Renal cortical epithelial cell (primary cell): Measurements from ENCODE around the gene UBASH3B. TPM values are rescaled to one million over a fixed set of nuclear protein-coding genes. Genes with fewer than 3 reads are reported as not detected.

ENCODE experiments used
- DNase-seq: peaks from one replicate; pipeline ENCODE4 v3.0.0-alpha.2; 2011; ENCODE audit warnings: low read depth
- total RNA-seq: library from RNA; depleted of rRNA; stranded (reverse); fragments of >200 nt; gene quantifications from 2 replicates; pipeline ENCODE4 v1.2.3, GENCODE V29; 2014

Gene UBASH3B
- total RNA-seq, 1 donor from 2014 or later = 12.5 TPM

DNA sequence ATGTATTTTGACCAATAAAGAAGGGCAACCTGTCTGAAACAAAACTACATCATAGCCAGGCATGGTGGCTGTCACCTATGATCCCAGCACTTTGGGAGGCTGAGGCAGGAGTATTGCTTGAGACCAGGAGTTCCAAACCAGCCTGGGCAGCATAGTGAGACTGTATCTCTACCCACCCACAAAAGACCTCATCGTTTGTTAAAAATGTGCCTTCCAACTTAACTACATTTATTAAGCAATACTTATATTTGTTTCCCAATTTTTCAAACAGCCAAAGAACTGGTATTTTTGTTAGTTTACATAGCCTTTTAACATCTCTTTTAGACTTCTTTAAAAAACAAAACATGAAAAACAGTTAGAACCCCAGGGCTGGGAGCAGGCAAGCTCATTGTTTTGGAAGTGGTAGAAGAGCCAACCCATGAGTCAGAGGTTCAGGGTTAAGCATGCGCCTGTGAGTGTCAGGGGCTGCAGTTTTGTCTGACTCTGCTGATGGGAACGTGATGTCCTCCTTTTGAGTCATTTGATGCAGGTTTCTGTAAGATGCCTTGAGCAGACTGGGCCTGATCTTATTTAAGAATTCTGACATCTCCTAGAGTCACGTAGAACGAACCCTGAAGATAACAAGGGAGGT is 128.9 kb downstream of the UBASH3B start:
- DNase-seq = peak; percentile 81

DNA sequence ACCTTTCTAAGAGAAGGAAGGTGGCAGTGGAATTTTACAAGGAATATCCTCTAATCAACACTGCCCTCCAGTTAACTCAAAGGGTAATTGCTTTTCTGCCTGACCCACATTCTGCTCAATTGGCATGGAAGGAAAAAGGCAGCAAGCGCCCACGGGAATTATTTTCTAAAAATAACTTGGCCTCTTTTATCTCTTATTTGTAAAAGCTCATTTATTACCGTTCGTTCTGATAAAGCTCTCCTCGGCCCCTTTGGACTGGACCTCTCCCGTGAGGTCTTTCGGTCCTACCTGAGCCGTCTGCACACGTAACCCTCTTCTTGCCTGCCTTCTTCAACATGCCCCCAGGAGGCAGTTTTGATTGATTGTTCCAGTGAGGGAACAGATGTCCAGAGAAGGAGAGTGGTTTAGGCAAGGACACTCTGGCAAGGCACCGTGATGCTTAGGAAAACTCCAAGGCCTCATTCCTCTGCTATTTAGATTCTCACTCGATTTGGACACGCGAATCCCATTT is 129.6 kb downstream of the UBASH3B start:
- no peak for DNase-seq

DNA sequence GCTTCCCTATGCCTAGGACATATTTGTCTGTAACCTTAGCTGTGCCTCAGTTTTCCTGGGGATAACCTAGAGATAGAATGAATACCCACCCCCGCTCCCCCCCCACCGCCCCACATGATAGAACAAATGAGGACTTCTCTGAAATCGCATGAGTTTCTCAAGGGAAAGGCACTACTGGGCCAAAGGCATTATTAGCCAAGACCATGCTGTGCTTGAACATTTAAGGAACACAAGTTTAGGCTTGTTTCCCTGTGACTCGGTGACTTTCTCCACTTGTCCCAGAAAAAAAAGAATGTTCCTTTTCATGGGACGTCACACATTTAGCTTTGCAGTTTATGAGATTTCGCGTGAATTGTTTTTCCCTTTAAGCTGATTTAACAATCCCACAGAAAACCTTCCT is 131.4 kb downstream of the UBASH3B start:
- no peak for DNase-seq

- no peak for DNase-seq
Observed at GRCh38 chr11:122788781-122789535, 133.4 kb downstream of the UBASH3B start.

DNA sequence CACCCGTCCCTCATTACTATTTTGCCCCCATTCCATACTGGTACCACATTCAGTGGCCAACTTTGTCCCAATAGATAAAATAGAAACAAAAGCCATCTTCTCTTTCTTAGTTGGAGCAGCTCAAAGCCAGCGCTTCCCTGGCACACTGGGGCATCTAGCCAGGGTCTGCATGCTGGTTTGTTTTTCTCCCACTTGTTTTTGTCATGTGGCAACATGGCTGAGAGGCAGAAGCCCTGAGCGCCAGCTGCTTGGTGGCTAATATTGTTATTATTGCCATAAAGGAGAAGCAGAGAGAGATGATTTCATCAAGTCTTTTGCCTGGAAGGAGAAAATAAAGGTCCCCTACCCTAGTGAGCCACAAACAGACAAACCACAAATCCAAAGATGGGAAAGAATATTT is 134.4 kb downstream of the UBASH3B start:
- DNase-seq = no peak

DNA sequence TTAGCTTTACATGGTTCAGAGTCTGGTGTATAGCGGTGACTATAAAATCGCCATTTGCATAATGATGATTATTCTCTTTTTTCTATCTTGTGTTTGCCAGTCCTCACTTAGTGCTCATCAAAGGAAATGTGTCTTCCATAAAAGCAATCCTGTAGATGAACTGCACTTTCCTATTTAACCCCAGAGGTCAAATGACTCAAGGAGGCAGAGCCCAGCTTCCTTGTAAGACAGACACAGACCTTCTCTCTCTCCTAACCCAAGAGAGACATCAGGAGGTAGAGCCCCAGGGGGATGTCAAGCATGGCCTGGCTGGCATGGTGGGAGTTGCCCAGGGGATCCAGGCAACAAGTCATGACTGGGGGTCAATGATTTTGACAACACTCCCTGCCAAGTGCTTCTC is 135.9 kb downstream of the UBASH3B start:
- peak; percentile 61 for DNase-seq

DNA sequence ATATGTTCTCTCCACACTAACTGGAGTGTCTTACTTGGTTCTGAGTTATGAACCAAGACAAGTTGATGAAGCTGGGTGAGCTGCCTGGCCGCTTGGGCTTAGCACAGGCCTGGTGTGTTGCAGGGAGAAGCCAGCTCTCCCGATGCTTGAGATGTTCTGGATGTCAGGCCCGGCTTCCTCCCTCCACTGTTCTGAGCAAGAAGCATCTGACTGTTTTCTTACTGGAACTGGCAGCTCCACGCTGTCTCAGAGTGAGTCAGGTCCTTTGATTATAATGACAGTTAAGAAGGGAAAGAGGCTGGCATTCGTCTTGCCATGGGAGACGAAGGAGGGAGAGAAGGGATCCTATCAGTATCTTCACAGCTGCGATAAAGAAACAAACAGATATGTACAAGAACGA is 136.3 kb downstream of the UBASH3B start:
- DNase-seq = peak; percentile 41

- DNase-seq = no peak
Observed at GRCh38 chr11:122793515-122793914, 138.0 kb downstream of the UBASH3B start.

GRCh38 chr11:122795307-122795706 is 139.8 kb downstream of the UBASH3B start:
- no peak for DNase-seq

DNA sequence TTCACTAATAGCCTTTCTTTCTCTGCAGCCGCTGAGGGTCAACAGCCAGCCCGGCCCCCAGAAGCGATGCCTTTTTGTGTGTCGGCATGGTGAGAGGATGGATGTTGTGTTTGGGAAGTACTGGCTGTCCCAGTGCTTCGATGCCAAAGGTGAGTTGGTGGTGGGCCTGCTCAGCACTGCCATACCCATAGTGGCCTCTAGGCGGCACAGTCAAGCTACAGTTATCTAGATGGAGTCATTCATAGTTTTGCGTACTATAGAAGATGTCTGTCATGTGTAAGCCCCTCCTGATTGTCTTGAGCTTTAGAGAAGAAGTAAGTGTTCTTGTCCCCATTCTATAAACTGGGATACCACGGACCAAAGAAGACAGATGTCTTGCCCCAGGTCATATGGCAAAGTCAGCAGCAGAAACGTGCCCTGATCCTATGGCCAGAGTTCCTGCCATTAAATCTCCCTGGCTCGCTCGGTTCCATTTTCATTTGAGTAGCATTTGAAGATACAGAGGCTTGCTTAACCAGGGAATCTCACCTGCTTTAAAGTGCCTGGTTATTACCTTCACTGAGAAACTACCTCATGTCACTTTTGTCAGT is 140.7 kb downstream of the UBASH3B start:
- peak; percentile 26 for DNase-seq

DNA sequence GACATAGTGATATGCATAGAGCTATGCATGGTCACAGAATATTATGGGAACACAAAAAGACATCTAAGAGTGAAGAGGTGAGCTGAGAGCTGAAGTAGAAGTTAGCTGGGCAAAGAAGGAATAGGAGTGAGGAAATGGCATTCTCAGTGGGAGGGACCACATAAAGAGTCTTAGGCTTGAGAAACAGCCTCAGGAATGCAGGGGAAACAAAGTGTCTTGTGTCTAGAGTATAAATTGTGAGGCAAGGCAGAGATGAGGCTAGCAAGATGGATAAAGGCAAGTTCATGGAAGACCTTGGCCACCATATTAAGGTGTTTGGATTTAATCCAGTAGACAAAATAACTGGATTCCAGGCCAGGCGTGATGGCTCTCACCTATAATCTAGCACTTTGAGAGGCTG is 142.1 kb downstream of the UBASH3B start:
- no peak for DNase-seq

DNA sequence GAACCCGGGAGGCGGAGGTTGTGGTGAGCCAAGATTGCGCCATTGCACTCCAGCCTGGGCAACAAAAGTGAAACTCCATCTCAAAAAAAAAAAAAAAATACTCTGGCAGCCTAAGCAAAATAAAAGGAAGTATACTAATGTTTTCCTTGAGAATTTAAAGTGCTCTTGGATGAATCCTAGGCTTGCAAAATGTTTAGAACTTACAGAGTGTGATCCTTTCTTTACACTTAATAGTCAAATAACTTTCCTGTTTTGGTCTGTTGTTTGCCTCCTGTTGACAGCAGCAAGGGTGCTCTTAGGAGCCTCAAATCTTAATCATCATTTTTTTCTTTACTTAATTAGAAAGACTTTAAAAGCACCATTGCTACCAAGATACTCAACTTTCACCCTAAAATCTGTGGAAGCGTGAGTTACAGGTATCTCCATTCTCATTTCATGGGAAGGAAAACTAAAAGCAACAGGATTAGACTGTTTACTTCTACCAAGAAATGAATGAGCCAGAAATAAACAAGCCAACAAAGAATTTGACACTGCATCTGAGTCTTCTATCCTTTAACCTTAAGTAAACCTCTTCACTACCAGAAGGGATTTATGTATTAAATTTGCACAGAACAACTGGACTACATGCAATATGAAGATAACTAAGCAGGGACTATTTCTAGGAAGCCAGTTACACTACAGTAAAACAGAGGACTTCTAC is 144.0 kb downstream of the UBASH3B start:
- no peak for DNase-seq

DNA sequence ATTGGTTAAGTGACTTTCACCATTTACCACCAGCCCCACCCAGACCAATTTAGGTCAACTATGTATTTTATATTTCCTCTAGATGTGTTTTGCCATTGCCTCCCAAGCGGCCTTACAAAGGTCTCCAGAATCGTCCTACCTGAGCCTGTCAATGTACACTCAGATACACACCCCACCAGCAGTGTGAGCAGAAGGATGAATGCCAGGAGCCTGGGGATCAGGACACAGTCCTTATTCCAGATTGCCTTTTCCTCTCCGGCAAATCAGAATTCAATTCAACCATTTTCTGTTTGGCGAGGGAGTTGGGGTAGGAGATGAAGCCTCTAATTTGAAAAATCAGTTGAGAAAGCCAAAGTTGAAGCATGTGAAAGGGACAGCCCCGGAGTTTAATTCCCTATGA is 147.4 kb downstream of the UBASH3B start:
- no peak for DNase-seq

DNA sequence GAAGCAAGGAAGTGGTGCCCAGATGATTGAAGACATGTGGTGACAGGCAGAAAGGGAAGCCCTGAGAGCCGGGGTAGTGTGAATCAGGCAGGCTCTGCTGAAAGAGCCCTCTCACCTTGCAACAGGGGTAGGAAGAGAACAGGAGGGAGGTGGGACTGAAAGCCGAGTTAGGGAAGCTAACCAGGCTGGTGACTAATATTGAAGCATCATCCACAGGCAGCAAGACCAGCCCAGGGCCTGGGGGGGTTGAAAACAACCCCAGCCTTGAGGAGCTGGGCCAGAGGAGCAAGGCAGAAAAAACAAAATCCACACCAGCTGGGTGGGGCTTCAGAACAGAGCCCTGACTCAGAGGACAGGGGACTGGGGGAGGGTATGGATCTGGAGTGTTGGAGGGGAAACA is 147.8 kb downstream of the UBASH3B start:
- DNase-seq = peak; percentile 83

GRCh38 chr11:122803716-122804115 is 148.2 kb downstream of the UBASH3B start:
- peak; percentile 24 for DNase-seq

GRCh38 chr11:122804161-122804560 is 148.6 kb downstream of the UBASH3B start:
- DNase-seq = peak; percentile 87

DNA sequence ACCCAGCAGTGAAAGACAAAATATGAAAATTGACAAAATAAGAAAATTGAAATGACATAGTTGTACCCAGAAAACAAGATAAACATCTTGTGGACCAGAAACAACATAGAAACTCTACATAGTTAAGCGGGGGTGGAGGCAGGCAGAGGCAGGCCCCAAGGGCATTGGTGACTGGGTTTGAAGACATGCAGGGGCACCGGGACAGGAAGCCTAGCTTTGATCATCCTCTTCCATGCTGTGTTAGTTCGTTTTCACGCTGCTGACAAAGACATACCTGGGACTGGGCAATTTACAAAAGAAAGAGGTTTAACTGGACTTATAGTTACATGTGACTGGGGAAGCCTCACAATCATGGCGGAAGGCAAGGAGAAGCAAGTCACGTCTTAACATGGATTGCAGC is 149.3 kb downstream of the UBASH3B start:
- DNase-seq = no peak

DNA sequence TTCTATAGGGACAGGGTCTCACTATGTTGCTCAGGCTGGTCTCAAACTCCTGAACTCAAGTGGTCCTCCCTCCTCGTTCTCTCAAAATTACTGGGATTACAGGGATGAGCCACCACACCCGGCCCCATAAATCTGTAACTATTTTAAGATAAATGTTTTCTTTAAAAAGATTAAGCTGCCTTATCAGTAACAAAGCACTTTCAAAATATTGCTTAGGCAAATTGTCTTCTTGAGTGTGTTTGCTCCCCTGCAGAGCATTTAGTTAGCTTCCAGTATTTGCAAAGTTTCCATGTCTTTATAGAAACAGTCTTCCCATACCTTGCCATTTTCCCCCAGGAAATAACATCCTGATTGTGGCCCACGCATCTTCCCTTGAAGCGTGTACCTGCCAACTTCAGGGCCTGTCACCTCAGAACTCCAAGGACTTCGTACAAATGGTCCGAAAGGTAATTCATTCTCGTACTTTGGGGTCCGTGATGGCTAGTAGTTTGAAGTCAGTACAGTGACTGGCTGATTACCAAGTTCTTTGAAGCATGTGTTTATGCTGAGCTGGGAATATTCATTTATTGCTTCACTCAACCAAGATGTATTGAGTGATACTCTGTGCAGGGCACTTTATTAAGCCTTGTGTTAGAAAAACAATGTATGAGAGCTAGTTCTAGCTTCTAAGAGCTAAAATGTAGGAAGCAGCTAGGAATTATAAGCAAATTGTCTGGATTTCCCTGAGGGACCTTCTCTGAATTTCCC is 152.4 kb downstream of the UBASH3B start:
- DNase-seq = no peak

- no peak for DNase-seq
Observed at GRCh38 chr11:122808478-122808869, 153.0 kb downstream of the UBASH3B start.

DNA sequence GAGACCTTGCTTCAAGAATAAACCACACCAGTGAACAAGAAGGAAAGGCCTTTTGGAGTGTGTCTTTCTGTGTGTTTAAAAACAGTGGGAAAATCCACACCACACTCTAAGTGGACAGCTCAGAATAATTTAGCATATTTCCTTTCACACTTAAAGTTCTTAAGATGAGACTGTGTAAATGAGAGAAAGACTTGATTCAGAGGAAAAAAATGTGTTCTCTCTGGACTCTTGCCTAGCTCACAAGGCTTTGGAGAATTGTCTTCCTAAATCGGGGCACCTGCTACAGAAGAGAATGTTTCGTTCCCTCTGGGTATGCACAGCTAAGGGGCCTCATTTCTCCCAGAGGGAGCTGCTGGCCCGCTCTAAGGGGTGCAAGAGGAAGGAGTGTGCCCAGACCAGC is 154.3 kb downstream of the UBASH3B start:
- DNase-seq = no peak

GRCh38 chr11:122811721-122812120 is 156.2 kb downstream of the UBASH3B start:
- DNase-seq = peak; percentile 19

DNA sequence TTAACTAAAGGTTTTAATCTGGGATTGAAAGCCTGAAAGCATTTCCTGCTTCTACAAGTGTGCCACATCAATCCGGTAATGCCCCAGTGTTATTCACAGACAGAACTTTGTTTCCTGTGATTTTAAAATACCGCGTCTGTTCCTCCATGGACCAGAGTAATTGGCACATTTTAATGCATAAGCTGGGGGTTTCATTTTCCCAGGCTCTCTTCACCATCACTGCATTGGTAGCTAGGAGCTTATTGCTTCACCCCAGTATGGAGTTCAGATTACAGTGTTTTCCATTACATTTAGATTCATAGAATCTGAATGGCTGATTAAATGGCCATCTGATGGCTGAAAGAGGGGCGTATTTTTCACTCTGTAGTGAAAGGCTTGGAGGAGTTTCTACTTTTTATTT is 157.1 kb downstream of the UBASH3B start:
- DNase-seq = no peak
